Kidney (tissue), 14 donors: ENCODE results near the gene DGKI. TPM values are rescaled to one million over a fixed set of nuclear protein-coding genes. Genes with fewer than 3 reads are reported as not detected.

Experiments
- DNase-seq, 5 donors: peaks; one replicate each; pipeline ENCODE4 v3.0.0-alpha.2; 2013 to 2020
- FAIRE-seq: peaks from 2 replicates; lab custom pipeline; 2012; peaks lifted over from hg19 to GRCh38; lab: Jason Lieb, UNC
- H3K27ac ChIP-seq, 2 donors: one replicate each; pipeline ENCODE4 v1.7.0; 2013; ENCODE audit warnings: low read depth in 2 of 2, low read length in 2 of 2, inconsistent platforms in 1 of 2
- H3K27me3 ChIP-seq: one replicate; pipeline ENCODE4 v1.7.1; 2013; ENCODE audit warnings: low read length, inconsistent platforms; ENCODE audit not compliant: control insufficient read depth, insufficient read depth
- H3K36me3 ChIP-seq, 3 donors: one replicate each; pipeline versions ENCODE4 v1.7.0 to v1.7.1; 2013; ENCODE audit warnings: low read length in 3 of 3, control low read depth in 1 of 3, inconsistent platforms in 1 of 3; ENCODE audit not compliant: insufficient read depth in 3 of 3, control insufficient read depth in 2 of 3
- H3K4me1 ChIP-seq, 3 donors: one replicate each; pipeline versions ENCODE4 v1.7.0 to v1.7.1; 2013; ENCODE audit warnings: low read length in 3 of 3, inconsistent platforms in 1 of 3, low read depth in 1 of 3; ENCODE audit not compliant: control insufficient read depth in 2 of 3, insufficient read depth in 2 of 3
- H3K4me3 ChIP-seq, 3 donors: one replicate each; pipeline versions ENCODE4 v1.7.0 to v1.8.1; 2013; ENCODE audit warnings: low read length in 3 of 3, control low read depth in 1 of 3, inconsistent platforms in 1 of 3
- H3K9ac ChIP-seq, 3 donors: one replicate each; pipeline versions ENCODE4 v1.7.0 to v1.7.1; 2013; ENCODE audit warnings: low read length in 3 of 3, control low read depth in 1 of 3, inconsistent platforms in 1 of 3
- H3K9me3 ChIP-seq, 3 donors: one replicate each; pipeline versions ENCODE4 v1.7.0 to v1.7.1; 2013; ENCODE audit warnings: low read length in 3 of 3, control low read depth in 1 of 3, inconsistent platforms in 1 of 3; ENCODE audit not compliant: control insufficient read depth in 2 of 3, insufficient read depth in 1 of 3
- CTCF ChIP-seq: IDR thresholded peaks from 3 replicates; pipeline ENCODE4 v1.5.1; 2012; ENCODE audit warnings: mild to moderate bottlenecking, moderate library complexity, borderline replicate concordance; ENCODE audit not compliant: insufficient read depth; ENCODE audit errors: extremely low read depth
- intact Hi-C: fragments of 100-400 bp; cut with DNase I; formaldehyde crosslinking; loops from one replicate; pipeline ENCODE4 v1.11.1; 2022
- polyA plus RNA-seq: library from polyadenylated mRNA; stranded (reverse); fragments of 350-450 nt; fragmentation: Illumina TruSeq; extraction: RNeasy Lipid Tissue Mini Kit (QIAGEN cat#74804); gene quantifications from one replicate; pipeline ENCODE4 v1.2.3, GENCODE V29; 2014; ENCODE audit warnings: low read depth, low replicate concordance; ENCODE audit not compliant: insufficient read depth
- total RNA-seq: library from RNA; stranded (reverse); fragmentation: NEBNext Ultra II Directional; extraction: Animal tissue kit (Norgen Biotek cat#: 25700); gene quantifications from one replicate; pipeline ENCODE4 v1.2.1, GENCODE V29; 2021
- donor health status: control.
- donor health status: control.
- donor health status: control.
- donor health status: control.
- donor health status: control.
- donor health status: DM: yes; HTN: yes; CAD: no.
- donor health status: Normal renal cell carcinoma (clear cell type).

The DGKI gene
- total and polyA plus RNA-seq, 2 donors from 2014 or later, result 1.3 to 2.5 TPM

GRCh38 chr7:137891016-137891655, 44.4 kb upstream of the DGKI start:
- Histone ChIP-seq H3K27ac (no peak overlapping the region), H3K27me3 (no peaks in the 10 kb centered on the region), H3K9ac (no peak overlapping the region), H3K9me3 (no peaks in the 10 kb centered on the region), H3K4me1 (no peaks in the 10 kb centered on the region), H3K4me3 (no peak overlapping the region), H3K36me3 (peaks cover 0 to 31% (median 12%) of the 10 kb centered on the region in 3 donors)
- no peak for TF ChIP-seq CTCF
- no peak for DNase-seq
- FAIRE-seq, result no peak
- intact Hi-C loops, result no loop called here

GRCh38 chr7:137890449-137890921, 43.7 kb upstream of the DGKI start:
- Histone ChIP-seq H3K27me3 (no peaks in the 10 kb centered on the region), H3K4me3 (no peak overlapping the region), H3K4me1 (no peaks in the 10 kb centered on the region), H3K9me3 (no peaks in the 10 kb centered on the region), H3K36me3 (peaks cover 0 to 31% (median 16%) of the 10 kb centered on the region in 3 donors), H3K27ac (no peak overlapping the region), H3K9ac (no peak overlapping the region)
- intact Hi-C loops, result no loop called here
- no peak for FAIRE-seq
- DNase-seq, result peak in 2 of 5 donors; percentile 57 to 60
- no peak for TF ChIP-seq CTCF

- no peak overlapping the region for H3K27ac ChIP-seq
- intact Hi-C loops, result no loop called here
- no peaks in the 10 kb centered on the region for H3K4me1 ChIP-seq
- no peak for DNase-seq
- no peak overlapping the region for H3K9ac ChIP-seq
- no peaks in the 10 kb centered on the region for H3K9me3 ChIP-seq
- no peak for FAIRE-seq
- H3K4me3 ChIP-seq, result no peak overlapping the region
- TF ChIP-seq CTCF, result no peak
- H3K27me3 ChIP-seq, result no peaks in the 10 kb centered on the region
- H3K36me3 ChIP-seq, result peaks cover 3 to 24% (median 21%) of the 10 kb centered on the region in 3 donors
These were observed 41.5 kb upstream of the DGKI start for GRCh38 chr7:137888241-137888640.
